Mononuclear cell (primary cell): ENCODE results near the gene ZNF701. TPM values are rescaled to one million over a fixed set of nuclear protein-coding genes. Genes with fewer than 3 reads are reported as not detected.

Source experiments
- total RNA-seq: library from RNA; depleted of rRNA; stranded (reverse); fragments of >200 nt; gene quantifications from one replicate; pipeline ENCODE4 v1.2.3, GENCODE V29; 2012

ZNF701 gene
- total RNA-seq, 1 donor: 9.3 TPM

Other genes with a start within 250 kb of the ZNF701 start
- 0.52 TPM for gene ZNF610, start 234.0 kb upstream of the ZNF701 start, total RNA-seq
- gene ZNF880, start 200.4 kb upstream of the ZNF701 start, total RNA-seq: 15.6 TPM
- 13.5 TPM for gene ZNF528, start 172.4 kb upstream of the ZNF701 start, total RNA-seq
- gene ZNF534, start 141.1 kb upstream of the ZNF701 start, total RNA-seq: 0.10 TPM
- gene ZNF578, start 116.7 kb upstream of the ZNF701 start, total RNA-seq: 1.3 TPM
- 28.4 TPM for gene ZNF808, start 42.6 kb upstream of the ZNF701 start, total RNA-seq
- 39.4 TPM for gene ZNF83, start 68.1 kb downstream of the ZNF701 start, total RNA-seq
- 16.7 TPM for gene ZNF611, start 164.8 kb downstream of the ZNF701 start, total RNA-seq
- gene ZNF600, start 216.5 kb downstream of the ZNF701 start, total RNA-seq: 6.9 TPM